ENCODE measurements around the gene ELL2. TPM values are rescaled to one million over a fixed set of nuclear protein-coding genes. Genes with fewer than 3 reads are reported as not detected.

The ELL2 gene
- total and polyA plus RNA-seq, 2 donors (not counting 1 experiment from before 2014, with no cell fraction given): 68.5 to 121 TPM

DNA sequence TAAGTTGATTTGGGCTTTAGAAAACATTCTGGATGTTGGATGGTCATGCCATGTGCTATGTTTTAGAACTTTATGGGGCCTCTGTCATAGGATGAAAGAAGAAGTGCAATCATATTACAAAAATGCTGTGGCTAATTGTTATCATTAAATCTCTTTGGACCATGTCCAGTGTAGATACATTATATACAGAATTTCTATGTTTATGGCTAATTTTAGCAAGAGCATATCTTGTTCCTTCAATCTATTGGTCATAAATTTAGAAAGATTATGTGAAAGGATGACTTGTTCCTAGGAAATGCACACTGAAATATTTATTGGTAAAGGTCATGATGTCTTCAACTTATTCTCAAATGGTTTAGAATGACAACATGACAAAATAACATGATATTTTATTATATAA is 42.4 kb upstream of the ELL2 start:
- H2AFZ ChIP-seq (ENCODE audit: low read length): no peak overlapping the region
- H4K20me1 ChIP-seq (ENCODE audit: control insufficient read depth, extremely low read depth, insufficient read depth, low read length): no peaks in the 10 kb centered on the region
- DNase-seq (ENCODE audit: low read depth in 2 of 2): no peak
- H3K27me3 ChIP-seq (ENCODE audit: control insufficient read depth, insufficient read depth, low read length): no peaks in the 10 kb centered on the region
- H3K27ac ChIP-seq (ENCODE audit: insufficient read depth, low read length): no peak overlapping the region
- no peak overlapping the region for H3K4me3 ChIP-seq (replicated peaks in 1 of 4; ENCODE audit: control extremely low read depth in 1 of 4, insufficient read depth in 1 of 4, low read depth in 3 of 4, low read length in 4 of 4)
- no peaks in the 10 kb centered on the region for H3K36me3 ChIP-seq (ENCODE audit: control insufficient read depth, insufficient read depth, low read length)
- H3K4me2 ChIP-seq (ENCODE audit: extremely low read depth, insufficient read depth, low read length): no peak overlapping the region
- no peaks in the 10 kb centered on the region for H3K9me3 ChIP-seq (ENCODE audit: control insufficient read depth, insufficient read depth, low read depth, low read length)
- no peak for TF ChIP-seq CTCF (conservative IDR thresholded peaks at IDR 0.05 in 1 of 2, IDR thresholded peaks at IDR 0.05 in 1 of 2; ENCODE audit: low read depth in 1 of 2, low read length in 2 of 2)
- TF ChIP-seq EZH2 (IDR thresholded peaks at IDR 0.05; ENCODE audit: low read length, missing control alignments): no peak
- H3K79me2 ChIP-seq (ENCODE audit: control insufficient read depth, insufficient read depth, low read length): no peaks in the 10 kb centered on the region
- H3K9ac ChIP-seq (ENCODE audit: insufficient read depth, low read length): no peak overlapping the region
- H3K4me1 ChIP-seq (ENCODE audit: control insufficient read depth, extremely low read depth, insufficient read depth, low read length): no peaks in the 10 kb centered on the region

GRCh38 chr5:96001262-96001661 is 39.6 kb upstream of the ELL2 start:
- Histone ChIP-seq H3K4me3 (replicated peaks in 1 of 4; ENCODE audit: control extremely low read depth in 1 of 4, insufficient read depth in 1 of 4, low read depth in 3 of 4, low read length in 4 of 4) (no peak overlapping the region), H3K4me2 (ENCODE audit: extremely low read depth, insufficient read depth, low read length) (no peak overlapping the region), H3K79me2 (ENCODE audit: control insufficient read depth, insufficient read depth, low read length) (no peaks in the 10 kb centered on the region), H3K9ac (ENCODE audit: insufficient read depth, low read length) (no peak overlapping the region), H3K27me3 (ENCODE audit: control insufficient read depth, insufficient read depth, low read length) (no peaks in the 10 kb centered on the region), H3K4me1 (ENCODE audit: control insufficient read depth, extremely low read depth, insufficient read depth, low read length) (no peaks in the 10 kb centered on the region), H3K27ac (ENCODE audit: insufficient read depth, low read length) (no peak overlapping the region), H4K20me1 (ENCODE audit: control insufficient read depth, extremely low read depth, insufficient read depth, low read length) (no peaks in the 10 kb centered on the region), H2AFZ (ENCODE audit: low read length) (no peak overlapping the region), H3K9me3 (ENCODE audit: control insufficient read depth, insufficient read depth, low read depth, low read length) (no peaks in the 10 kb centered on the region), H3K36me3 (ENCODE audit: control insufficient read depth, insufficient read depth, low read length) (no peaks in the 10 kb centered on the region)
- TF ChIP-seq EZH2 (IDR thresholded peaks at IDR 0.05; ENCODE audit: low read length, missing control alignments) (no peak), CTCF (conservative IDR thresholded peaks at IDR 0.05 in 1 of 2, IDR thresholded peaks at IDR 0.05 in 1 of 2; ENCODE audit: low read depth in 1 of 2, low read length in 2 of 2) (no peak)
- peak in 1 of 2 donors; percentile 62 for DNase-seq (ENCODE audit: low read depth in 2 of 2)

- no peak overlapping the region for H3K4me2 ChIP-seq (ENCODE audit: extremely low read depth, insufficient read depth, low read length)
- no peaks in the 10 kb centered on the region for H3K79me2 ChIP-seq (ENCODE audit: control insufficient read depth, insufficient read depth, low read length)
- H3K4me1 ChIP-seq (ENCODE audit: control insufficient read depth, extremely low read depth, insufficient read depth, low read length): no peaks in the 10 kb centered on the region
- no peak overlapping the region for H3K27ac ChIP-seq (ENCODE audit: insufficient read depth, low read length)
- no peak overlapping the region for H3K4me3 ChIP-seq (replicated peaks in 1 of 4; ENCODE audit: control extremely low read depth in 1 of 4, insufficient read depth in 1 of 4, low read depth in 3 of 4, low read length in 4 of 4)
- H3K27me3 ChIP-seq (ENCODE audit: control insufficient read depth, insufficient read depth, low read length): no peaks in the 10 kb centered on the region
- H3K9ac ChIP-seq (ENCODE audit: insufficient read depth, low read length): no peak overlapping the region
- no peak for DNase-seq (ENCODE audit: low read depth in 2 of 2)
- H3K36me3 ChIP-seq (ENCODE audit: control insufficient read depth, insufficient read depth, low read length): no peaks in the 10 kb centered on the region
- no peak overlapping the region for H2AFZ ChIP-seq (ENCODE audit: low read length)
- H4K20me1 ChIP-seq (ENCODE audit: control insufficient read depth, extremely low read depth, insufficient read depth, low read length): no peaks in the 10 kb centered on the region
- no peaks in the 10 kb centered on the region for H3K9me3 ChIP-seq (ENCODE audit: control insufficient read depth, insufficient read depth, low read depth, low read length)
- TF ChIP-seq EZH2 (IDR thresholded peaks at IDR 0.05; ENCODE audit: low read length, missing control alignments) (no peak), CTCF (conservative IDR thresholded peaks at IDR 0.05 in 1 of 2, IDR thresholded peaks at IDR 0.05 in 1 of 2; ENCODE audit: low read depth in 1 of 2, low read length in 2 of 2) (no peak)
These were observed 38.7 kb upstream of the ELL2 start for GRCh38 chr5:96000308-96000707.

Measured in fibroblast of lung (primary cell).